HG02623 (cell line): ENCODE data around the gene ATP2A1.
"Not testable (repeated sequence)": the region's sequence is repeated elsewhere in the genome, so short reads cannot be mapped to it uniquely, and the experiment has no call there.

Experiments
- ATAC-seq: cut with Tn5 transposase; IDR thresholded peaks from one replicate; pipeline ENCODE4 v1.9.1; 2021; ENCODE audit warnings: moderate library complexity; ENCODE audit not compliant: unreplicated experiment

ATP2A1 gene

GRCh38 chr16:28932339-28933141 is 54.3 kb downstream of the ATP2A1 start:
- ATAC-seq = no peak

GRCh38 chr16:28933171-28933570 is 54.9 kb downstream of the ATP2A1 start:
- ATAC-seq = no peak

GRCh38 chr16:28935346-28935745 is 57.1 kb downstream of the ATP2A1 start:
- ATAC-seq = no peak

GRCh38 chr16:28935924-28936783 is 57.9 kb downstream of the ATP2A1 start:
- ATAC-seq = peak; percentile 56

GRCh38 chr16:28936784-28937155 is 58.5 kb downstream of the ATP2A1 start:
- no peak for ATAC-seq

GRCh38 chr16:28937222-28937876 is 59.1 kb downstream of the ATP2A1 start:
- no peak for ATAC-seq

- ATAC-seq = no peak
These were observed 60.4 kb downstream of the ATP2A1 start for GRCh38 chr16:28938721-28939120.

- not testable (repeated sequence) for ATAC-seq
These were observed 61.5 kb downstream of the ATP2A1 start for GRCh38 chr16:28939825-28940224.

- ATAC-seq = no peak
These were observed 65.0 kb downstream of the ATP2A1 start for GRCh38 chr16:28943281-28943680.

GRCh38 chr16:28946681-28947080 is 68.4 kb downstream of the ATP2A1 start:
- ATAC-seq = no peak

- peak; percentile 91 for ATAC-seq
These were observed 72.5 kb downstream of the ATP2A1 start, which contains the start of gene NFATC2IP for GRCh38 chr16:28950648-28951409. Gene NFATC2IP (plus strand): TSS chr16:28950937. CDS start chr16:28951012, 75 bp downstream.

GRCh38 chr16:28951410-28951943 is 73.2 kb downstream of the ATP2A1 start:
- no peak for ATAC-seq
